T-helper 1 cell treated with Interleukin-12 subunit alpha and Interleukin-12 subunit beta and Interleukin-4 antibody, amounts not matched to agents 30 ng/mL and 1 ng/mL, for 36 hours (primary cell): ENCODE data around the gene TBX4. TPM values are rescaled to one million over a fixed set of nuclear protein-coding genes. Genes with fewer than 3 reads are reported as not detected.

Experiments used
- intact Hi-C: fragments of 100-400 bp; cut with micrococcal nuclease; formaldehyde crosslinking; loops from one replicate; pipeline ENCODE4 v1.15.1; 2024
- total RNA-seq: library from RNA; stranded (reverse); gene quantifications from 2 replicates; pipeline ENCODE4 v1.2.3, GENCODE V29; 2022

TBX4 gene
- total RNA-seq, 1 donor from 2014 or later = not detected

DNA sequence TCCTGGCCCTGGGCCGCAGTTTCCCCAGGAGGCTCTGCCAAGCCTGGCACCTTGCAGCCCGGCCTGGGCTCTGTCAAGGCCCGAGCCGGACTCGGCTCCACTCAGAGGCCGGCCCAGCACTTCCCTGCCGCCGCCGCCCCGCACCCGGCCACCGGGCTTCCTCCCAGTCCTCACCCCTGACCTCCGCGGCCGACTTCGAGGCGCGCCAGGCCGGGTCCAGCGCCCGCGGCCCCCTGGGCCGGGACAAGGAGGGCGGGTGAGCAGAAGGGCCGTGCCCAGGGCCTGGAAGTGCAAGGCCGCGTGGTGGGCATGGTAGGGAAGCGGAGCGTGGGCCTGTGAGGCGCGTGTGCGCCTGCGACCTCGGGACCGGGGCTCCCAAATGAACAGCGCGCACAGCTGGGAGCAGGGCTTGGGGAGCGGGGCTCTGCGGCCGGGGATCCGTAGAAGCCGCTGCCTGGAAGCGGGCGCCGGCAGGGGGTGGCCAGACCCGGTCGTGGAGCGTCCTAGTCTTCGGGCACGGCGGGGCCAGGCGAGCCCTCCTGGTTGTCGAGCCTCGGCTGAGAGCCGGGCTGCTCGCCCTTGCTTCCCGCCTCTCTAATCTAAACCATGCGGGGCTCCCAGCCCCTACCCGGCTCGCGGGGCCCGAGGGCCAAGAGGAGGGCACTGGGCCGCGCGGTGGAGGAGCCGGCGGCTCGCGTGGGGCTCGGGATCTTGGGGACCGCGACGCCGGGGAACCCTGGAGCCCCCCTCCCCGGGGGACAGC is 503 bp upstream of the TBX4 start:
- intact Hi-C loops = loop anchor here (2.0 kb wide), 2 partner anchors 41 to 49 kb away; no protein-coding TSS in a partner anchor

DNA sequence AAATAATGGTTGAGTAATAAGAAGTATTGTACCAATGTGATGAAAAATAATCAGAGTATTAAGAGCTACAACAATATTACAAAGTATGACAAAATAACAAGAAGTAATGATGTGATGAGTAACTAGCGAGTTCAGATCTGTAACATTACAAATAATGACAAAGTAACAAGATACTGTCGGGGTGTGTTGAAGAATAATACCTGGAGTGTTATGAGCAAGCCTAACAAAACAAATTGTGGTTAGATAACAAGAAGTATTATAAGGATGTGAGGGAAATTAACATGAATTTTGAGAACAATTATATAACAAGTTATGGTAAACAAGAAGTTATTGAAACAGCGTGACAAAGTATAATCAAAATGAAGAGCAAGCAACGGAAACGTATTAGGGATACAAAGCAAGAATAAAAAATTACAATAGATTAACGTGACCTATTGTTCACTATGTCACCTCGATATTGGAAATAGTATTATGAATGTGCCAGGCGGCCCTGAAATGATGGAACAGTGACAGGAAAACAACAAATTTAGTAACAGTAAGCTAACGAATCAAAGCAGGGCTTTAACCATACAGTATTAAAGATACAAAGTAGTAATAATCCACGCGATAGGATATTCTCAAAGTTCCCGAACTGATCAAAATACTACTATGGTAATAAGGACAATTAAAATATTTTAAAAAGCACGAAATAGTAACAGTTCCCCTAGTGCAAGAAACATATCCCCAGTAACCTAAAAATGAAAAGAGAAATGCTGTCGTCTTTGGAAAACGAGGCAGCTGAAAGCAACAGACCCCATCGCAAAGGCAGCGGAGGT is 1.6 kb downstream of the TBX4 start:
- intact Hi-C loops = loop anchor here (1.0 to 2.0 kb wide), 3 partner anchors 43 to 55 kb away; no protein-coding TSS in a partner anchor

DNA sequence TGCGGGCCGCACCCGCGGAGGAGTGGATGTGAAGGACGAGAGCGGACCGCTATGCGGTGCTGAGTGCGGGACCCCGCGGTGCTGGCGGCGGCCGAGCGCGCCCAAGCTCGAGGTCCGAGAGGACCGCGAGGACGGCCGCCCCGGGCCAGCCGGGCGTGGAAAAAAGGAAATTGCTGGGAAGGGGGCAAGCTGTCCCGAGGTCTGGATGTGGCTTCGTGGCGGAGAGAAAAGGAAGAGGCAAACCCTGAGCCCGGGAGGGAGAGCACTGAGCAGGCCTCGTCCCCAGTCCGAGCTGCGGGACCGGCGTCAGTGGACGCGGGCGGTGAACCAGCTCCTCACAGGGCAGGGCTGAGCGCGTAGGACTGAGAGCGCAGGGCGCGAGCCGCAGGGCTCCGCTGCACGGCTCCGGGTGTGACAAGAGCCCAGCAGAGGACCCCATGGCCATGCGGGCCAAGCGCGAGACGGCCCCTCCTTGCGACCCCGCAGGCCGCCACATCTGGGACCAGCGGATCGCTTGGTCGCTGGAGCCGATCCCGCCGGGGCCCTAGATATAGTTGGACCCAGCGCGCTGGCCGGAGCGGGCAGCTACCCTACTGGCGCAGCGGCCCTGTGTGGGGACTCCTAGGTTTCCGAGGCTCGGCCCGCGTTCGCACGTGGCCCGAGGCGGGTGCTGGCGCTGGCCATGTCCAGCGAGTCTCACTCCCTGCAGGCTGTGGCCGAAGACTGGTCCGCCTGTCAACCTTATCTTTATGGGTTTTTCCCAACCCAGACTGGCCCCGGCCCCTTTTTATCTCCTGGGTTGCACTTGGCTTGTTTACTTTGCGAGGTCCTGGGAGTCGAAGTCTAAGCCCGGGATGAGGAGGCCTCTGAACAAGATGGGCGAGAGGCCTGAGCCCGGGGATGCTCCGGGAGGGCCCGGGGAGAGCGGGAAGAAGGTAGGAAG is 2.4 kb downstream of the TBX4 start:
- intact Hi-C loops = no loop called here

DNA sequence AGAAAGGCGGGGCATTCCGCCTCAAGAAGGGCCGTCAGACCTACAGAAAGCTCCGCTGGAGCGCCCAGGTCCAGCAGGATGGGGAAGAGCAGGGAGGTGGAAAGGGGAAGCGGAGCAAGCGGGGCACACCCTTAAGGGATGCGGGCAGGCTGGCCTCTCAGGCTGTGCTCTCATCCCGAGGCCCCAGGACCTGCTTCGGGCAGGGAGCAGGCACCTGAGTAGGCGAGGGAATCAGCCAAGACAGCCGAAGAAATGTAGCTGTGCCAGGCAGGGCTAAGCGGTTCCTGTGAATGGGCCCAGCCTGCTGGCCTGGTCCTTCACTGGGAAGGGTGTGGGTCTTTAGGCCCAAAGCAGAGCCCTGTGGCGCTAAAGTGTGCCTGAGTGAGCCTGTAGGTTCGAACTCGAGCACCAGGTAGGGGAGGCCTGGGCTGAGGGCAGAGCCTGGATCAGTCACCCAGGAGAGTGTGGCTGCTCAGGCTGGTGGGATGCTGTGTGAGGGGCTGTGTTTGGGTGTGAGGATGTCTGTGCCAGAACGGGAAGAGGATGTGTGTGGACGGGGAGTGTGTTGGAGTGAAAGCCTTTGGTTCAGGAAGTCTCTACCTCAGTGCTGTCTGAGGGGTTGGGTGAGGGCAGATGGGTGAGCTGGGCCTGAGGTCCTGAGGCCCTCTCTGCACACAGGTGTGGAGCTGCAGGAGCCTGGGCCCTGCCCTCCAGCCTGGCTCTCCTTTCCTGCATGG is 3.3 kb downstream of the TBX4 start:
- intact Hi-C loops = no loop called here

DNA sequence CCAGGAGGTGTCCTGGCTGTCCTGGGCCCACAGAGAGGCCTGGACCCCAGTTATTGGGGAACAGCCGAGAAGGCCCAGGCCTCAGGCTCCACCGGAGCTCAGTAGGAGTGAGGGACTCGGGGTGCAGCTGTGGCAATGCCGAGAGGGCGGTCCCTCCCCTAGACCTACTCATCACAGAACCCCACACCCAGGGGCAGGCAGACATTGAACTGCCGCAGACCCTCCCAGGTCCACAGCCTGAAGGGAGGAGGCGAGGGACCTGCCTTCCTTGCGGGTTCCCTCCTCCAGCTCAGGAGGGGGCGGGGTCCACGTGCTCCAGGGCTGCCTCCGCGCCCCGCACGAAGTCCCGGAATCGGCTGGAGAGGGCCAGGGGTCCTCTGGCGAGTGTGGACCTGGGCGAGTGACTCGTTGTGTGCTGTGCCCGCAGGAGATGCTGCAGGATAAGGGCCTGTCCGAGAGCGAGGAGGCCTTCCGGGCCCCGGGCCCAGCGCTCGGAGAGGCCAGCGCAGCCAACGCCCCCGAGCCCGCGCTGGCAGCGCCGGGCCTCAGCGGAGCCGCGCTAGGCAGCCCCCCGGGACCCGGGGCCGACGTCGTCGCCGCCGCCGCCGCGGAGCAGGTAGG is 3.9 kb downstream of the TBX4 start:
- intact Hi-C loops = no loop called here

DNA sequence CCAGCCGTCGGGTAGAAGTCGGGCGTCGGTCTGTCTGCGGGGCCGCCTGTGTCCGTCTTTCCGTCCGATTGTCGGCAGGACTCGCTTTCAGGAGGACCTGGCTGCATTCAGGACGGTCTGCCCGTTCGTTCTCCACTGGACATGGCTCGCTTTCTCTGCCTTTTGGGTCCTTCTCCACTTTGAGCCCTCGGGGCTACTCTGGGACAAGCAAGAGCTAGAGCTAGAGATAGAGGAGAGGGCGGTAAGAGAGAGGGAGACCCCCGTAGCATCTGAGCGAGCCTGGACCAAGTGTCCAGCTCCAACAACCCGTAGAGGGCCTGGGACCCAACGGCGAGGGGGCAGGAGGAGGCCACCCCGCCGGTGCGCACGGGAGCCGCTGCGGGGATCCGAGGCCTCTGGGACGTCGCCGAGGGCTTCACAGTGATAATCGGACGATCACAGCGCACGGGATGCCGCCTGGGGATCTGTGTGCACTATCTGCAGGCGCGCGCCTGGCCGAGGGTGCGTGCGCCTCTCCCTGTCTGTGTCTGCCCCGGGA is 4.5 kb downstream of the TBX4 start:
- intact Hi-C loops = no loop called here

DNA sequence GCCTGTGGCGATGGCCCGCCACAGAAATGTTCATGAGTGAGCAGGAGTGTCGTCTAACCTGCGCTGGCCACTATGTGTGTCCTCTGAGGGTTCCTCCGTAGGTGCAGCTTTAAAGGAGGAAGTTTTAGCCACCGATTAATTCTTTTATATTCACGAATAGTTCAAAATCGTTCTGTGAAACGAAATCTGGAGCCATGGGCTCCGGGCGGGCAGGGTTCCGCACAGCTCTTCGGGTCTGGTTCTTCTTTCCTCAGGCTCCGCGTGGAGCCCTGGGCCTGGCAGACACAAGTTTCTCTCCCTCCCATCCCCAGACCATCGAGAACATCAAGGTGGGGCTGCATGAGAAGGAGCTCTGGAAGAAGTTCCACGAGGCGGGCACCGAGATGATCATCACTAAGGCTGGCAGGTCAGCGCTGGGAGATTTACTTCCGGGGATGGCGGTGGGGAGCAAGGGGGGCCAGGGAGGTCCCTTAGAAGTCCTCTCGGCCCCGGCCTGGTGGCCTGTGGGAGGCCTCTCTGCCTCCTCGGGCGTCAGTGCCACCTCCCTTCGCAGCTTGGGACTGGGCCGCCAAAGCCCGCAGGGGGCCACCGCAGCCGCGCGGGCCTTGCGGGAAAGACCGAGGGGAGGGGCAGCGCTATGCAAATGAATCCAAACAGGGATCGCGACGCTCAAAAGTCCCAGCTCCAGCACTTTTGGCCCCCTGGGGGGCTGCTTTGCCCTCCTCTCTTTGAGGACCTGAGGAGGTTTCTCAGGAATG is 5.2 kb downstream of the TBX4 start:
- intact Hi-C loops = no loop called here

DNA sequence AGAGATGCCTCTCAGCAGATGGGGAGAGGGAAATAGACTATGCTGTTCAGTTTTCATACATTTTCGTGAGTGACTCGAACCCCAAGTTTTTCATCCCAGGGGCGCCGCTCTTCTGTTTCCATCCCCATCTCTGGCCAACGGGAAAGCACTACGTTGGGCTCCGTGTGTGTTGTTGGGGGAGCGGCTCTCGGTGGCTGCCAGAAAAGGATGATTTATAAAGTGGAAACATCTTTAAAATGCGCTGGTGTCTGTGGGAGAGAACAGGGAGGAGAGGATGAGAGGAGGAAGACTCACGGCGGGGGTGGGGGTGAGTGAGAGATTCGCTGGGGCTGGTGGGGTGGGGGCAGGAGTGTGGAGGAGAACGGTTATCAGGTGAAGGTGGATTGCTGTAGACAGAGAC is 5.8 kb downstream of the TBX4 start:
- intact Hi-C loops = no loop called here

DNA sequence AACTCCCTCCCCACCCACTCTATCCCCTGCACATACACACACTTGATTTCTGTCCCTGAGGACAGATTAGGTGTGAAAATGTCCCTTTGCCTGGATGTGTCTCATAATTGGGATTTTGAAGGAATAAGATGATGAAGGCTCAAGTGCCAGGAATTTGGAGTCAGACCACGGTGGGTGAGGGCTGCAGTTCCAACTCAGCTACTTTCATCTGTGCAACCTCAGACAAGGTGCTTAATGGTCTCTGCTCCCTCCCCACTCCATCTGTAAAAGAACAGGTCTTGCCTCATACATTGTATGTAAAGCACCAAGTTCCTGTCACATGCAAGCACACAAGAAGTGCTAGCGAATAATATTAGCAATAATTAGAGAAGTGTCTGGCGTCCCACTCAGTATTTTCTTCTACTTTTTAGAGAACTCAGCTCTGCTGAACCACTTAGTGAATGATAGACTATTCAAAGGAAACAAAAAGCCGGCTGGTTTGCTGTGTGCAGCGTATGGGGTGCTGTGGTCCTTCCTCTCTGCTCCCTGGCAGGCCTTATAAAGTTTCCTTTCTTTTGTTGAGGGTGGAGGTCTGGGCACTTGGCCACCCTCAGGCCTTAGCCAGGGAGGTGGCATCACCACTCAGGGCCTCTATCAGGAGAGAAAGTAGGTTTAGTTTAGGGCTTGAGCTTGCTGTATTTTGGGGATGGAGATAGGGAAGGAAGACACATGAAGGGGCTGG is 6.4 kb downstream of the TBX4 start:
- intact Hi-C loops = no loop called here

DNA sequence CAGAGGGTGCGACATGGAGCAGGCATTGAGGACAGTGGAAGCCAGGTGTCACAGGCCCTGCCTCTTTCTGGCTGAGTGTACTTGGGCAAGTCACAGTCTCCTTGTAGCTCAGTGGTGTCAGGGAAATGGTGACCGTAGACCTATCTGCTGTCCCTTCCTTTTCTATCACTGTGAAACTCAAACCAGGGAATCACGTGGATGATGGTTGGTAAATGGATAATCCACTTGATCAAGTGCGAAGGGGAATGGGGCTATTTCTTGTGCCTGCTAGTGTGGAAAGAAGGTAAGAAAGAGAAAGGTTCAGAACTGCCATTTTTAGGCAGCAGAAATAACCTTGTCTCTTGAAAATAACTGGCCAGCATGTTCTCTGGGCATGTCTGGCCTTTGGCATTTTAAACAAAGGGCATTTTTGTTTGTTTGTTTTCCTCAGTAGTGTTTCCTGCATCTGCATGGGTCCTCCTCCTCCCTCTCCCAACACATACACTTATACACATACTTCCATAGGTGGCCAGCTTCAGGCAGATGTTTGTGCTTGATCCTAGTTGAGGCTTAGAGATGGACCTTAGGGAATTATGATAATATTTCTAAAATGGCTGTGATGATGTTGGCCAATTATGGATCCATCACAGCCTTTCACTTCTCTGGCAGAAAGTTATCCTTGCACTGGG is 7.1 kb downstream of the TBX4 start:
- intact Hi-C loops = no loop called here

DNA sequence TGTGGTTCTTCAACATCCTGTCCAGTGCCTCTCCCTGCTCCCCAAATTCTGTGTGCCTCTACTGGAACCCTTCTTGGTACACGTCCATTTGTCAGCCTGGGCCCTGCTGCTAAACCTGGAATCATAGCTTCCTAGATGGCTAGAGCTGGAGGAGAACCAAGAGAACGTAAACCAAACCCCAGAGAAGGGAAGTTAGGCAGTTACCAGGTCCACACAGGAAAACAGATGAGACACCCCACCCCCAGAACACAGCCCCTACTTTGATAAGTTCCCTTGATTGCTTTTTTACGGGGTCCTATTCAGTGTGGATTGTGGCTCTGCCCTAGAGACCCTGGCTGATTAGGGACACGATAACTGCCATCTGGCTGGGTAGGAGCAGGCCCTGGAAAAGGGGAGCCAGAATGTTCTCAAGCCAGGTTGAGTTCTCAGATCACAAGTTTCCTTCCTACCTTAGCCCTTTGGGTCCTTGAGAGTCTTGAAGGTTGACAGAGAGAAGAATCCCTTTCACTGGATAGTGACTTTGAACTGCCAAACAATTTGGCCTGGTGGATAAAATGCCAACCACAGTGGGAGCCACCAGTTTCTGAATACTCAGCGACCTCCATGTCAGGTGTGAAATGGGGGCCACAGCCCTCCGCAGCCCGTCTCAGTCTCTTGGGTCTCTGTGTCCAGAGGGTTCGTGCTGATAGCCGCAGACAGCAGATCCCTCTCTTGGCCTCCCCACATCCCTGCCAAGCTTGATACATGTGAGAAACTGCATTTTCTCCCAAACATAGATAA is 7.9 kb downstream of the TBX4 start:
- intact Hi-C loops = no loop called here

DNA sequence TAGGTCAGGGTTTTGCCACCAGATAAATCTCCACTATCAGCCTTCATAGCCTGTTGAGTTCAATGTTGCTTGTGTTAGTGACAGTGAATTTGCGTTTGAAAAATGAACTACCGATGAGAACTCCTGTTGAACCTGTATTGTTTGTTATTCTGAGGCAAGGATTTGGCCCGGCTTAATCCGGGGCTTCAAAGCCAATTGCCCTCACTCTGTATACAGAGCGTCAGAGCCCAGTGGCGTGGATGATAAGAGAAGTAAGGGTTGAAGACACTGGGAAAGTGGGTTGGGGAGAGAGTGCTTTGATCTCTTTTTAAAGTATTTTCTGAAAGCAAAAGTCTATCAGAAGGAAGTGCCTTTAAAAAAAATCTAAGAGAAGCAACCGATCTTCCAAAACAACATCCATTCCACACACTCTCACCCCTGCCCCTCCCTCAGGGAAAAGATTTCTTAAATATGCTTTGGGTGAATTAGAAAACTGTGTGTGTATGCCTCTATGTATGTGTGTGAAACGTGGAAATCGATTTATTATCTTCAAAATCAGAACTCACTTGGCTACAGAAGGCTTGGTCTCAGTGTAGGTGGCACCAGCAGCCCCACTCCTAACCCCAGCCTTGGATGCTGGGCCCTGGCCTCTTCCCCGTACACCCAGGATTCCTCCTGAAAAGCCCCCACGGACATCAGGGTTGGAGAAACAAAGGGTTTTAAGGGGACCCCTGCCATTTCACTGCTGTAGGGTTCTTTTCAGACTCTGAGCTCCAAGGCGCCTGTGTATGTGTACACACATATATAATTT is 8.8 kb downstream of the TBX4 start:
- intact Hi-C loops = no loop called here

DNA sequence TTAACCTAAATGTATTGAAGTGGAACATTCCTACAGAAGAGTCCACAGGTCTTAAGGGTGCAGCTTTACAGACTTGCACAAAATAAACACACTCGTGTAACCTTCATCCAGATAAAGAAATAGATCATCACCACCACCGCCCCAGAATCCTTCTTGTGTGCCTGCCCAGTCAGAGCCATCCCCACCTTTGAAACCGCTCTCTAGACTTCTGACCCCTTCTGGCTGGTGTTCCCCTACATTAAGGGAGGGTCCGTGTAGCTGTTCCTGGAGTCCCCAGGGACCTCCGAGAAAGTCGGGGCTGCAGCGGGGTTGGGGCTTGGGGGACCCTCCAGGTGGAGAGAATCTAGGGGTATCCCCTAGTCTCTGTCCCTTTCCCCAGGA is 9.4 kb downstream of the TBX4 start:
- intact Hi-C loops = no loop called here

DNA sequence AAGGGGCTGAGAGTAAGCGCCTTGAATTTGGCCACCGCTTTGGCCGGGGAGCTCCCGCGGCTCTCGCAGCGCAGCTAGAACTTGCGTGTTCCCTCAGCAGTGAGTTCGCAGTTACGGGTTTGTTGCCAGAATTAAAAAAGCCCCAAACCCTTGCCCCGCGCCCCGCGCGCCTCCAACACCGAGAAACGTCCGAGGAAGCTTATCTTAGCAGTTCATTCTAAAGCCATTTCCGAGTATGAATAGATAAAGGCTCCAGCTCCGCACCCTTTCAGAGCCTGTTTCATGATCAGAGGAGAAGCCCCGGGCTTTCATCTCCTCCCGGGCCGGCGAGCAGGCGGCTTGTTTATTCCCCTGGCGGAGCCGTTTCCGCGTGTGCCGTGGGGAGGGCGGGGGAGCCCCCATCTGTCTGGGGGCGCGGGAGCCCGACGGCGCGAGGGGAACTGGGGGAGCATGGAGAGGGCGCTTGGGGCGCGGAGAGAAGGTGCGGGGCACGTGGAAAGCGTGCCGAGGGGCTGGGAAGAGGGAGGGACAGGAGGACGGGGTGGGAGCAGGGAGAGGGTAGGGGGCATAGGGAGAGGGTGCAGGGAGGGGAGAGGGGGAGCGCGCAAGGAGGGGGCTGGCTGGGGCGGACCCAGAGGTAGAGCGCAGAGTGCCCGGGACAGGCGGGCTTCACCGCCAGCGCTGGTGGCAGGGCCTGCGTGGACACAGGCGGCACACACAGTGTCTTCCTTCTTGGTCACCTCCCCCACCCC is 9.9 kb downstream of the TBX4 start:
- intact Hi-C loops = no loop called here

DNA sequence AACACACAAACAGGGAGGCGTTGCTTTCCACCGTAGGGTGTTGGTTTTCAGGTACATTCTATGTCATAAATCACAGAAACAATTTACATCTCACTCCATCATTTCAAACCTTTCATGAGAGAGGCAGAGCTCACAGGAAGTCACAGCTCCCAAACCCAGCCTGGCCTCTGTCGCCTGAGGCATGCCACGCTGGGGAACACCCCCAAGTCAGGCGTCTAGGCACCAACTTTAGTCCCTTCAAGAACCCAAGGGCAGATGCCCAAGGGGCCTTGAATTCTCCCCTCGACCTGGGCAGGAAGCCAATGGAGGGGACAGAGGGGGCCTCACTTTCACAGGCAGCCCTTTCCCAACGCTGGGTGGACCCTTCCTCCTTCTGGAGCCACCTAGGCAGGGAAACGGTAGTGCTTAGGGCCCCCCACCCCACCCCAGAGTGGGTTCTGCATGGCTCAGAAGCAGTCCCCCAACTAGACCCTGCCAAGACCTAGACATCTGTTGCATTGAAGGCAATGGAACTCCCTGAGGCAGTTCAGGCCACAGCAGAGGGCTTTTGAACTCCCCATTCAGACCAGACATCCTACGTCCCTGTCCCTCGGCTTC is 10.6 kb downstream of the TBX4 start:
- intact Hi-C loops = no loop called here
